Sigmoid colon (tissue), 7 donors: ENCODE data around the gene OLFM1. TPM values are rescaled to one million over a fixed set of nuclear protein-coding genes. Genes with fewer than 3 reads are reported as not detected.
A peak's percentile ranks its signal among the peaks of the same experiment; 100 is the strongest.
"Not testable (repeated sequence)": the region's sequence is repeated elsewhere in the genome, so short reads cannot be mapped to it uniquely, and the experiment has no call there.

Source experiments
- DNase-seq: peaks from one replicate; pipeline ENCODE4 v3.0.0-alpha.2; 2019
- H3K27ac ChIP-seq, 4 donors: fragments of 200-600 bp; sonication (generic); one replicate each; pipeline ENCODE4 v1.5.1; 2016 to 2019; ENCODE audit warnings: mild to moderate bottlenecking in 1 of 4
- H3K27me3 ChIP-seq, 3 donors: fragments of 200-600 bp; sonication (generic); one replicate each; pipeline ENCODE4 v1.5.1; 2019; ENCODE audit warnings: mild to moderate bottlenecking in 1 of 3
- H3K36me3 ChIP-seq, 4 donors: fragments of 200-600 bp; sonication (generic); one replicate each; pipeline ENCODE4 v1.5.1; 2016 to 2019
- H3K4me1 ChIP-seq, 4 donors: fragments of 200-600 bp; sonication (generic); one replicate each; pipeline ENCODE4 v1.5.1; 2017 to 2019
- H3K4me3 ChIP-seq, 4 donors: fragments of 200-600 bp; sonication (generic); one replicate each; pipeline ENCODE4 v1.5.1; 2017 to 2019; ENCODE audit warnings: mild to moderate bottlenecking in 2 of 4, moderate library complexity in 1 of 4
- H3K9me3 ChIP-seq, 4 donors: fragments of 200-600 bp in 3 of 4; sonication (generic) in 3 of 4; one replicate each; pipeline versions ENCODE4 v1.5.1 to v1.6.1; 2013 to 2019
- EP300 ChIP-seq, 4 donors: sonication (generic); formaldehyde crosslinking; IDR thresholded peaks; one replicate each; pipeline ENCODE4 v1.6.1; 2017; ENCODE audit warnings: antibody characterized with exemption in 4 of 4
- POLR2A ChIP-seq, 2 donors: fragments of 450-650 bp; IDR thresholded peaks; one replicate each; pipeline ENCODE4 v1.6.1; 2016; ENCODE audit warnings: antibody characterized with exemption in 2 of 2, mild to moderate bottlenecking in 2 of 2, moderate library complexity in 2 of 2
- POLR2AphosphoS5 ChIP-seq, 4 donors: sonication (generic); formaldehyde crosslinking; IDR thresholded peaks; one replicate each; pipeline ENCODE4 v1.6.1; 2017; ENCODE audit warnings: antibody characterized with exemption in 4 of 4
- WGBS, 2 donors: extraction: QIAGEN DNeasy Blood & Tissue Kit; methylation state at CpG; one replicate each; pipeline ENCODE4 v1.1.7; 2013; 5-methylcytosine and 5-hydroxymethylcytosine counted together
- intact Hi-C: fragments of 100-400 bp; cut with DNase I; formaldehyde crosslinking; loops from one replicate; pipeline ENCODE4 v1.15.1; 2023
- polyA plus RNA-seq, 3 donors: library from polyadenylated mRNA; stranded (reverse); fragments of 200-250 nt; gene quantifications; one replicate each; pipeline ENCODE4 v1.2.3, GENCODE V29; 2013
- total RNA-seq, 4 donors: library from RNA; depleted of rRNA; stranded (reverse); fragments of >200 nt; gene quantifications; one replicate each; pipeline ENCODE4 v1.1.0, GENCODE V29; 2016
- TF ChIP-seq, protein P1 (sequence below), 4 experiments: fragments of 450-650 bp in 3 of 4; fragments of 200-600 bp in 1 of 4; IDR thresholded peaks; one replicate each; pipeline ENCODE4 v1.5.1; 2016 to 2019; ENCODE audit warnings: antibody characterized with exemption in 4 of 4, mild to moderate bottlenecking in 3 of 4, moderate library complexity in 2 of 4
- donor health status: healthy with polysubstance abuse.
- donor health status: Bipolar disorder and iron deficiency.
- donor health status: healthy.

Gene OLFM1
- total and polyA plus RNA-seq, 7 donors = 1.2 to 19.3 (median 13.6) TPM

- Histone ChIP-seq H3K27me3 (peaks cover 0 to 32% (median 12%) of the 10 kb centered on the region in 3 donors), H3K4me3 (no peak overlapping the region), H3K9me3 (no peaks in the 10 kb centered on the region), H3K27ac (no peak overlapping the region), H3K4me1 (no peaks in the 10 kb centered on the region), H3K36me3 (no peaks in the 10 kb centered on the region)
- TF ChIP-seq POLR2A (IDR thresholded peaks at IDR 0.05) (no peak), EP300 (IDR thresholded peaks at IDR 0.05) (no peak), POLR2AphosphoS5 (IDR thresholded peaks at IDR 0.05) (no peak)
- TF ChIP-seq, protein P1, sequence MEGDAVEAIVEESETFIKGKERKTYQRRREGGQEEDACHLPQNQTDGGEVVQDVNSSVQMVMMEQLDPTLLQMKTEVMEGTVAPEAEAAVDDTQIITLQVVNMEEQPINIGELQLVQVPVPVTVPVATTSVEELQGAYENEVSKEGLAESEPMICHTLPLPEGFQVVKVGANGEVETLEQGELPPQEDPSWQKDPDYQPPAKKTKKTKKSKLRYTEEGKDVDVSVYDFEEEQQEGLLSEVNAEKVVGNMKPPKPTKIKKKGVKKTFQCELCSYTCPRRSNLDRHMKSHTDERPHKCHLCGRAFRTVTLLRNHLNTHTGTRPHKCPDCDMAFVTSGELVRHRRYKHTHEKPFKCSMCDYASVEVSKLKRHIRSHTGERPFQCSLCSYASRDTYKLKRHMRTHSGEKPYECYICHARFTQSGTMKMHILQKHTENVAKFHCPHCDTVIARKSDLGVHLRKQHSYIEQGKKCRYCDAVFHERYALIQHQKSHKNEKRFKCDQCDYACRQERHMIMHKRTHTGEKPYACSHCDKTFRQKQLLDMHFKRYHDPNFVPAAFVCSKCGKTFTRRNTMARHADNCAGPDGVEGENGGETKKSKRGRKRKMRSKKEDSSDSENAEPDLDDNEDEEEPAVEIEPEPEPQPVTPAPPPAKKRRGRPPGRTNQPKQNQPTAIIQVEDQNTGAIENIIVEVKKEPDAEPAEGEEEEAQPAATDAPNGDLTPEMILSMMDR (IDR thresholded peaks at IDR 0.05) = no peak
- DNase-seq = peak; percentile 42
- WGBS, 2 donors = 72 to 78% methylated on average over 12 of the region's 12 CpGs
- intact Hi-C loops = no loop called here
These were observed 26.0 kb upstream of the OLFM1 start for GRCh38 chr9:135061441-135061840.

- intact Hi-C loops = no loop called here
- Histone ChIP-seq H3K4me3 (no peak overlapping the region), H3K36me3 (no peaks in the 10 kb centered on the region), H3K4me1 (no peaks in the 10 kb centered on the region), H3K9me3 (no peaks in the 10 kb centered on the region), H3K27ac (no peak overlapping the region), H3K27me3 (peaks cover 0 to 29% (median 13%) of the 10 kb centered on the region in 3 donors)
- TF ChIP-seq EP300 (IDR thresholded peaks at IDR 0.05) (no peak), POLR2AphosphoS5 (IDR thresholded peaks at IDR 0.05) (no peak), POLR2A (IDR thresholded peaks at IDR 0.05) (no peak)
- TF ChIP-seq, protein P1 (IDR thresholded peaks at IDR 0.05) = no peak
- WGBS, 2 donors = 81 to 85% methylated on average over 5 of the region's 5 CpGs
- peak; percentile 5 for DNase-seq
These were observed 25.2 kb upstream of the OLFM1 start for GRCh38 chr9:135062254-135062653.

DNA sequence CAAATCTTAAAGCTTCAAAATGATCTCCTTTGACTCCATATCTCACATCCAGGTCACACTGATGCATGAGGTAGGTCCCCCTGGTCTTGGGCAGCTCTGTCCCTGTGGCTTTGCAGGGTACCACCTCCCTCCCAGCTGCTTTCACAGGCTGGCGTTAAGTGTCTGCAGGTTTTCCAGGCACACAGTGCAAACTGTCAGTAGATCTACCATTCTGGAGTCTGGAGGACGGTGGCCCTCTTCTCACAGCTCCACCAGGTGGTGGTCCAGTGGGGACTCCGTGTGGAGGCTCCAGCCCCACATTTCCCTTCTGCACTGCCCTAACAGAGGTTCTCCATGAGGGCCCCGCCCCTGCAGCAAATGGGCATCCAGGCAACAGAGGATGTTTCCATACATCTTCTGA, 24.0 kb upstream of the OLFM1 start:
- H3K4me1 ChIP-seq, H3K27ac ChIP-seq, H3K9me3 ChIP-seq, H3K4me3 ChIP-seq, intact Hi-C loops, H3K36me3 ChIP-seq: not testable (repeated sequence)
- DNase-seq = peak; percentile 39
- H3K27me3 ChIP-seq = peaks cover 0 to 40% (median 25%) of the 10 kb centered on the region in 3 donors
- 67 to 73% methylated on average over 4 of the region's 4 CpGs for WGBS, 2 donors

DNA sequence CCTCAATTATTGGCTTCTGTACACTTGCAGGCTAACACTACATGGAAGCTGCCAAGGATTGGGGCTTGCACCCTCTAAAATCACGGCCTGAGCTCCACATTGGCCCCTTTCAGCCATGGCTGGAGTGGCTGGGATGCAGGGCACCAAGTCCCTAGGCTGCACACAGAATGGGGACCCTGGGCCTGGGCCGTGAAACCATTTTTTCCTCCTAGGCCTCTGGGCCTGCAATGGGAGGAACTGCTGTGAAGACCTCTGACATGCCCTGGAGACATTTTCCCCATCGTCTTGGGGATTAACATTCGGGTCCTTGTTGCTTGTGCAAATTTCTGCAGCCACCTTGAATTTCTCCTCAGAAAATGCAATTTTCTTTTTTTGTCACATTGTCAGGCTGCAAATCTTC, 23.6 kb upstream of the OLFM1 start:
- H3K9me3 ChIP-seq, H3K36me3 ChIP-seq, H3K4me3 ChIP-seq, H3K4me1 ChIP-seq, H3K27ac ChIP-seq, intact Hi-C loops: not testable (repeated sequence)
- 64 to 73% methylated on average over 4 of the region's 4 CpGs for WGBS, 2 donors
- DNase-seq = peak; percentile 27
- peaks cover 0 to 43% (median 27%) of the 10 kb centered on the region in 3 donors for H3K27me3 ChIP-seq

GRCh38 chr9:135065151-135065550, 22.3 kb upstream of the OLFM1 start:
- Histone ChIP-seq H3K27me3 (peaks cover 0 to 56% (median 29%) of the 10 kb centered on the region in 3 donors), H3K36me3 (no peaks in the 10 kb centered on the region), H3K9me3 (no peaks in the 10 kb centered on the region), H3K27ac (no peak overlapping the region), H3K4me3 (no peak overlapping the region), H3K4me1 (no peaks in the 10 kb centered on the region)
- TF ChIP-seq POLR2AphosphoS5 (IDR thresholded peaks at IDR 0.05) (no peak), POLR2A (IDR thresholded peaks at IDR 0.05) (no peak), EP300 (IDR thresholded peaks at IDR 0.05) (no peak)
- TF ChIP-seq, protein P1 (IDR thresholded peaks at IDR 0.05) = no peak
- intact Hi-C loops = no loop called here
- WGBS, 2 donors = 78 to 86% methylated on average over 4 of the region's 4 CpGs
- DNase-seq = peak; percentile 40

DNA sequence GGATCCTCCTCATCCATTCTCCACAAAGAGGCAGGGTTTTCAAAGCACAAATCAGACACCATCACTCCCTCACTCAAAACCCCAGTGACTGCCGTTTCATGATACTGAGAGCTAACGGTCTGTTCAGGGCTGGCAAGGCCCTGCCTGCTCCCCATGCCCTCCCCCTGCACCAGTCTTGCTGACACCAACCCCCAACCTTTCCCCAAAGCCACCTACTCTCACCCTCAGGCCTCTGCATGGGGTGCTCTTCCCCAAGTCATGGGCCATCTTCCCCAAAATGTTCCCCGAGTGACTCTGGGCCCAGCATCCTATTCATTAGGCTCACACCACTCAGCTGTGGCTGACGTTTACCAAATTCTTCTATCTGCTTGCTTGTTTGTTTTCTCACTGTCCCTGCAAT, 21.7 kb upstream of the OLFM1 start:
- intact Hi-C loops = no loop called here
- Histone ChIP-seq H3K4me3 (no peak overlapping the region), H3K27ac (no peak overlapping the region), H3K36me3 (no peaks in the 10 kb centered on the region), H3K27me3 (peaks cover 0 to 61% (median 29%) of the 10 kb centered on the region in 3 donors), H3K4me1 (no peaks in the 10 kb centered on the region), H3K9me3 (no peaks in the 10 kb centered on the region)
- DNase-seq = peak; percentile 9
- 63 to 75% methylated on average over 4 of the region's 4 CpGs for WGBS, 2 donors
- TF ChIP-seq POLR2A (IDR thresholded peaks at IDR 0.05) = no peak
- TF ChIP-seq, protein P1 (IDR thresholded peaks at IDR 0.05) = no peak
- no peak for TF ChIP-seq POLR2AphosphoS5 (IDR thresholded peaks at IDR 0.05)
- no peak for TF ChIP-seq EP300 (IDR thresholded peaks at IDR 0.05)
